Activated CD8-positive, alpha-beta memory T cell treated with anti-CD3 and anti-CD28 coated beads, Interleukin-2, amount 10 ng/mL, durations not matched to agents 7 days and 5 days (primary cell): ENCODE measurements around the gene ERBB4. TPM values are rescaled to one million over a fixed set of nuclear protein-coding genes. Genes with fewer than 3 reads are reported as not detected.
"Not testable (repeated sequence)": the region's sequence is repeated elsewhere in the genome, so short reads cannot be mapped to it uniquely, and the experiment has no call there.

Source experiments
- ATAC-seq: fragments of 150-1000 bp; cut with Tn5 transposase; one replicate; pipeline ENCODE4 v1.10.0; 2021; ENCODE audit warnings: moderate library complexity
- CTCF ChIA-PET: fragments of 350-600 bp; sonication (Branson Sonifier 250); formaldehyde crosslinking; loops from one replicate; lab custom pipeline; 2021; ENCODE audit warnings: antibody characterized with exemption; lab: Charles Lee
- DNase-seq: peaks from one replicate; pipeline ENCODE4 v3.0.0-alpha.2; 2020
- H3K27ac Mint-ChIP-seq: one replicate; pipeline ENCODE4 v1.8.0; 2021; ENCODE audit warnings: mild to moderate bottlenecking, mixed read lengths
- H3K27me3 Mint-ChIP-seq: one replicate; pipeline ENCODE4 v1.8.0; 2021; ENCODE audit warnings: mixed read lengths
- H3K36me3 Mint-ChIP-seq: one replicate; pipeline ENCODE4 v1.8.0; 2021; ENCODE audit warnings: mild to moderate bottlenecking, mixed read lengths
- H3K4me1 Mint-ChIP-seq: one replicate; pipeline ENCODE4 v1.8.0; 2021; ENCODE audit warnings: mixed read lengths
- H3K4me3 Mint-ChIP-seq: one replicate; pipeline ENCODE4 v1.8.0; 2021; ENCODE audit warnings: mild to moderate bottlenecking, moderate library complexity, mixed read lengths
- H3K9me3 Mint-ChIP-seq: one replicate; pipeline ENCODE4 v1.8.0; 2022; ENCODE audit warnings: low read depth, mixed read lengths
- total RNA-seq, 2 experiments: library from RNA; stranded (reverse); gene quantifications; one replicate each; pipeline ENCODE4 v1.2.3, GENCODE V29; 2021

ERBB4 gene
- total RNA-seq, 2 experiments from 2014 or later = not detected

- no peak for ATAC-seq
- no peak for DNase-seq
- no peak overlapping the region for H3K27ac Mint-ChIP-seq
- H3K27me3 Mint-ChIP-seq = no peaks in the 10 kb centered on the region
- H3K9me3 Mint-ChIP-seq = no peaks in the 10 kb centered on the region
- H3K4me3 Mint-ChIP-seq = no peak overlapping the region
- no peaks in the 10 kb centered on the region for H3K4me1 Mint-ChIP-seq
- H3K36me3 Mint-ChIP-seq = no peaks in the 10 kb centered on the region
- CTCF ChIA-PET = no interaction called here
Measured at GRCh38 chr2:212223696-212224095, 314.9 kb downstream of the ERBB4 start.

DNA sequence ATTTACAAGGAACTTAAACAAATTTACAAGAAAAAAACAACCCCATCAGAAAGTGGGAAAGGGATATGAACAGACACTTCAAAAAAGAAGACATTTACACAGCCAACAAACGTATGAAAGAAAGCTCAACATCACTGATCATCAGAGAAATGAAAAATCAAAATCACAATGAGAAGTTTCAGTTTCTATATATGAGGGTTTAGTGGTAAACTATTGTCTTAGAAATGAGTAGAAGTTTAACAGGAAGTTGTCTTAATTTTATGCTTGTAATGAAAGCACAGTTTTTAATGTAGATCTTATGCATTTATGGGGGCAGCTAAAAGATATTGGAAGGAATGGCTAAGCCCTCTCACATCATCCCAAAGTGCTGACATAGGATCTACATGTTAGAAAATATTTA is 325.4 kb downstream of the ERBB4 start:
- CTCF ChIA-PET = no interaction called here
- DNase-seq (no peak), ATAC-seq (no peak)
- H3K4me3 Mint-ChIP-seq = no peak overlapping the region
- H3K27me3 Mint-ChIP-seq = no peaks in the 10 kb centered on the region
- no peak overlapping the region for H3K27ac Mint-ChIP-seq
- H3K9me3 Mint-ChIP-seq = no peaks in the 10 kb centered on the region
- peaks cover 4% of the 10 kb centered on the region for H3K4me1 Mint-ChIP-seq
- no peaks in the 10 kb centered on the region for H3K36me3 Mint-ChIP-seq

DNA sequence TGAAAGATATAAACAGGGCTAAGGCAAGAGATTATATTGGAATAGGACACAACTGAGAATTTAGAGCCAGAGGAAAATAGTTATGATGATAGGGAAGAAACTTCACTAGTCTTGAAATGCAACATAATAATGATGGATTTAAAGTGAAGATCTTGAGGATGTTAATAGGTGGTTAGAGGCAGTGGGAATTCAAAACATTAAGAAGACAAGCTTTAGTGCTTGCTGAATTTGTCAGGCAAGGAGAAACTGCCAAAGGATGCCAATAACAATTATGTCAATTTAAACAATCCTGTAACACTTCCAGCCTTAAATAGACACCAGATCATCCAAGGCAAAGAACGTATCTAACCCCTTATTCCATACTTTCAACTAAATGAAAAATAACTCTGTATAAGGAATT is 330.1 kb downstream of the ERBB4 start:
- Mint-ChIP-seq H3K4me3 (no peak overlapping the region), H3K4me1 (peaks cover 4% of the 10 kb centered on the region), H3K9me3 (no peaks in the 10 kb centered on the region), H3K27ac (no peak overlapping the region), H3K36me3 (no peaks in the 10 kb centered on the region), H3K27me3 (no peaks in the 10 kb centered on the region)
- DNase-seq (no peak), ATAC-seq (no peak)
- CTCF ChIA-PET = no interaction called here

DNA sequence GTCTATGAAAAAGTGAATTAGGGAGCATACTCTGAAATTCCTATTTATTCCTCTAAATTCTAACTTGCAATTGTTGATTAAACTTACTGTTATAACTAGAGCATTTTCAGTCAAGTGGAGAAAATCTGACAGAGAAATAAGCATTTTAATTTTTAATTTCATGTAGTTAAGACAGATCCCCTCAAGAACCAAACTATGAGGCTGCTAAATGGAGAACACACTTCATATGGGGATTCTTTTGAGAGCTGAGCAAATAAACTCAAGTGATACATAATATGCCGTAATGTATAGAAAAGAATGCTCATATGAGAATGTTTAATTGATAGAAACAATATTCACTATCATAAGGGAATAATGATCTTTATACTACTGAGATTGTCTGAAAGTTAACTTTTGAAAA is 340.8 kb downstream of the ERBB4 start:
- no peak overlapping the region for H3K27ac Mint-ChIP-seq
- no peaks in the 10 kb centered on the region for H3K27me3 Mint-ChIP-seq
- no peak for DNase-seq
- CTCF ChIA-PET = no interaction called here
- H3K4me3 Mint-ChIP-seq = no peak overlapping the region
- no peaks in the 10 kb centered on the region for H3K36me3 Mint-ChIP-seq
- H3K4me1 Mint-ChIP-seq = no peaks in the 10 kb centered on the region
- H3K9me3 Mint-ChIP-seq = no peaks in the 10 kb centered on the region
- no peak for ATAC-seq

- Mint-ChIP-seq H3K4me3 (no peak overlapping the region), H3K9me3 (no peaks in the 10 kb centered on the region), H3K27ac (no peak overlapping the region), H3K36me3 (no peaks in the 10 kb centered on the region), H3K27me3 (no peaks in the 10 kb centered on the region), H3K4me1 (no peaks in the 10 kb centered on the region)
- CTCF ChIA-PET = no interaction called here
- ATAC-seq (no peak), DNase-seq (no peak)
Measured at GRCh38 chr2:212195626-212196025, 343.0 kb downstream of the ERBB4 start.

DNA sequence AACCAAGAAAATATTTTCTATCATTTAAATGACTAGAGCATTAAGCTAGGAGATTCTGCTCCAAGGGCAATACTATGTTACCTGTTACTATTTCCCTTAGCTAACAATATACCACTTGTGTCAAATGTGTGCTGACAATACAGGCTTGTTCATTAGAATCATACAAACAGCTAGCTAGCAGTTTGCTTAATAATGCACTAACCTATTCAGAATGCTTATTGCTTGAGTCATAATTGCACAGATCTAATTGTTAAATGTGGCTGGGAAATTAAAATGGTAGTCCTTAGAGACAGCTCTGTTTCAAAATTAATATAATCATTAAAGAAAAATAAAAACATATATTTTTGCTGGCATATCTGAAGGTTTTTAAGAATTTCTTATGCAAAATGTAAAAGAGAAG is 344.2 kb downstream of the ERBB4 start:
- no peak for ATAC-seq
- Mint-ChIP-seq H3K4me1 (no peaks in the 10 kb centered on the region), H3K4me3 (no peak overlapping the region), H3K27me3 (no peaks in the 10 kb centered on the region), H3K27ac (no peak overlapping the region), H3K36me3 (no peaks in the 10 kb centered on the region), H3K9me3 (no peaks in the 10 kb centered on the region)
- CTCF ChIA-PET = no interaction called here
- DNase-seq = no peak

DNA sequence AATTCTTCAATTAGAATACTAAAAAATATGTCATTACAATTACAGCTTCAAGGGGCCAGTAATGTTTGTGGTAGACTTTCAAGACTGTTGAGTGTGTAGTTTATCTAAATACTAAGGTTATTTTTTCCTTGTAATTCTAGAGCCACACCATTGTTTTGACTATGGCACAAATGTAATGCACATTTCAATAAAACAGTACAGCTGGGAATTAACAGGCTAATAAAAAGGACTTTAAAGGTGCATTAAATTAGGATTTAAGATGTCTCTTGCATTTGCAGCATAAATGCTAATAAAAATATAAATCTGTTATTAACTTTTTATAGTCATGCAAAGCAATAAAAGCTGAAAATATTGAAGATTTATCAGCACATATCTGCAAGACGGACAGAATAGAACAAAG is 344.8 kb downstream of the ERBB4 start:
- H3K4me3 Mint-ChIP-seq = no peak overlapping the region
- no peaks in the 10 kb centered on the region for H3K36me3 Mint-ChIP-seq

DNA sequence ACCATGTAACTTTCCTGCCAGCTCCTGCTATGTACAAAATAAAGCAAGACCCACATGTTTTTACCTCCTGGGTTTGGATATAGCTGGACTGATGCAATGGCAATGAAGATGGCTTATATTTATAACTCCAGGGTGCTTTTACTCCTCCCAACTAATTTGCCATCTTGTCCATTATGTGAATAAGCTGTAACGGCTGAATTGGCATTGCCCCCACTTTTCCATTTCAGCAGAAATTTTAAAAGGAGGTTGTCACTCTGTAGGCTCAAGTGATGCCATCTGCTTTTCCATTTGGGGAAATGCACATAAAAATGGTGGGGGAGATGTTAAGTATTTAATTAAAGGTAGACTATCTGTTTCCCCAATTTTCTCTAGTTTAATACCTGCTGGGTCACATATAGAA is 345.5 kb downstream of the ERBB4 start:
- Mint-ChIP-seq H3K9me3 (no peaks in the 10 kb centered on the region), H3K4me1 (no peaks in the 10 kb centered on the region), H3K27me3 (no peaks in the 10 kb centered on the region), H3K27ac (no peak overlapping the region), H3K36me3 (no peaks in the 10 kb centered on the region), H3K4me3 (no peak overlapping the region)
- no peak for DNase-seq
- CTCF ChIA-PET = no interaction called here
- ATAC-seq = no peak

More for the DNA sequence above, 344.8 kb downstream of the ERBB4 start:
- ATAC-seq = no peak
- no peaks in the 10 kb centered on the region for H3K4me1 Mint-ChIP-seq
- DNase-seq = no peak
- H3K27ac Mint-ChIP-seq = no peak overlapping the region
- H3K9me3 Mint-ChIP-seq = no peaks in the 10 kb centered on the region
- CTCF ChIA-PET = no interaction called here
- H3K27me3 Mint-ChIP-seq = no peaks in the 10 kb centered on the region

DNA sequence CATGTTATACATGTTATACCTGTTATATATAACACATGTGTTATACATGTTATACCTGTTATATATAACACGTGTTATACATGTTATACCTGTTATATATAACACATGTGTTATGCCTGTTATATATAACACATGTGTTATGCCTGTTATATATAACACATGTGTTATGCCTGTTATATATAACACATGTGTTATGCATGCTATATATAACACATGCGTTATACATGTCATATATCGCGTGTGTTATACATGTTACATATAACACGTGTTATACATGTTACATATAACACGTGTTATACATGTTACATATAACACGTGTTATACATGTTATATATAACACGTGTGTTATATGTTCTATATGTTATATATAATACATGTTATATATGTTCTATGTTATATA is 347.2 kb downstream of the ERBB4 start:
- H3K9me3 Mint-ChIP-seq, H3K4me3 Mint-ChIP-seq, ATAC-seq, H3K27ac Mint-ChIP-seq, DNase-seq, CTCF ChIA-PET, H3K36me3 Mint-ChIP-seq, H3K4me1 Mint-ChIP-seq, H3K27me3 Mint-ChIP-seq: not testable (repeated sequence)

DNA sequence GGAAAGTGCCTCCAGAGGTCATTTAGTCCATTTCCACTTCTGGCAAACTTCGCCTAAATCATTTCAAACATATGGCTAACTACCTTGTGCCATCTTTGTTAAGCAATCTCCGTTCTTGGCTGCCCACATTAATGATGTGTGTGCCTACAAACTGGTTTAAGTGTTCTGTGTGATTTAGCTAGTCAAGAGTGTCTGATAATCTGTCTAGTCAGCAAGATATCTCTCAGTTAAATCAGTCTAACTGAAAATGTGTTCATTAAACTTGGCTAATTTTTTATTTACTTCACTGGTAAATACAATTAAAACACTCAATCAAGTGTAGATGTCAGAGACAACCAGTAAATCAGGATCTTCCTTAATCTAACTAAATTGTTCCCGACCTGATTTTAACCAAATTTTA is 352.4 kb downstream of the ERBB4 start:
- Mint-ChIP-seq H3K27ac (no peak overlapping the region), H3K4me1 (no peaks in the 10 kb centered on the region), H3K27me3 (no peaks in the 10 kb centered on the region), H3K36me3 (no peaks in the 10 kb centered on the region), H3K9me3 (no peaks in the 10 kb centered on the region), H3K4me3 (no peak overlapping the region)
- CTCF ChIA-PET = no interaction called here
- no peak for DNase-seq
- no peak for ATAC-seq

DNA sequence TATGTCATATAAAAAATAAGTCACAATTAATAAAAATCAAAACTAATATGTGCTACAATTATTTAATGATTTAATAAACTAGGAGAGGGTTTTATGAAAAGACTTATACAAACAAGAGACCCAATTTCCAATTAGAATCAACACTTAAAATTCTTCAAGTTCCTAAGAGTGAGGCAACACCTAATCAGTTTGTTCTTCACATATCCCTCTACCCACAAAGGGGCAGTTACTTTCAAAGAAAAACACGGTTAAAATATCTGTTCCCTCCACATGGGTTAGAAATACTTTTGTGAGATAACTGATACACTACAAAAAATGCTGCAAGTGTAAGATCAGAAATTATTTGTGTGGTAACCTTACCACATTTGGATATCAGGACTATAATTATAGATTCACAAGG is 357.0 kb downstream of the ERBB4 start:
- Mint-ChIP-seq H3K27ac (no peak overlapping the region), H3K4me1 (no peaks in the 10 kb centered on the region)

DNA sequence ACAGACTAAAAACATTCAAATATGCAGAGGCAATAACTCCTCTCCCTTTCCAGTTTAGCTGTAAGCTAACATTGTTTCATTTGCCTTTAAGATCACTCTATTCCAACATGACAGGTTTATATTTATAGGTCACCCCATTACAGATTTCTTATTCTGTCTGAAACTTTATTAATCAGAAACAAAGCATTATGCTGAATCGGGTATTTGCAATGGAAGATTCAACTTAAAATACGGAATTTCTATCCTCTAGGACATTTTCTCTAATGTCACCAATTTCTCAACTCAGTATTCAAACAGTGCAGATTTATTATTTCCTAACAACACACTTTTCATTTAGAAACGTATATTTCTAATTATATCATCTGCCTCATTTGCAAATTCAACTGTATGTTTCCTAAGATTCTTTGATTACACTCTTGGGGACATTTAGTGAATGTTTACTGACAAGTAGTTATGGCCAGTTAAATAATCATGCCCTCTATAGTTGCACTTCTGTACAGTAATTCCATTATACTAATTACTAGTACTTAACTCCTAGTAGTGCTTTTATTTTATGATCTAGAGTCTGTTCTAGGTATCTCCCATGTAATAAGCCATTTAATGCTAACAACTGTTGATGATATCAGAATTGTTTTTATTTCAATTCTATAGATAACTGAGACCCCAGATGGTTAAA is 358.1 kb downstream of the ERBB4 start:
- H3K27me3 Mint-ChIP-seq = no peaks in the 10 kb centered on the region
- H3K4me3 Mint-ChIP-seq = no peak overlapping the region
- DNase-seq = no peak
- CTCF ChIA-PET = no interaction called here
- no peak for ATAC-seq
- no peaks in the 10 kb centered on the region for H3K36me3 Mint-ChIP-seq
- no peaks in the 10 kb centered on the region for H3K4me1 Mint-ChIP-seq
- no peaks in the 10 kb centered on the region for H3K9me3 Mint-ChIP-seq
- no peak overlapping the region for H3K27ac Mint-ChIP-seq

More for the DNA sequence above, 357.0 kb downstream of the ERBB4 start:
- H3K36me3 Mint-ChIP-seq = no peaks in the 10 kb centered on the region
- CTCF ChIA-PET = no interaction called here
- DNase-seq (no peak), ATAC-seq (no peak)
- H3K9me3 Mint-ChIP-seq = no peaks in the 10 kb centered on the region
- no peaks in the 10 kb centered on the region for H3K27me3 Mint-ChIP-seq
- H3K4me3 Mint-ChIP-seq = no peak overlapping the region

DNA sequence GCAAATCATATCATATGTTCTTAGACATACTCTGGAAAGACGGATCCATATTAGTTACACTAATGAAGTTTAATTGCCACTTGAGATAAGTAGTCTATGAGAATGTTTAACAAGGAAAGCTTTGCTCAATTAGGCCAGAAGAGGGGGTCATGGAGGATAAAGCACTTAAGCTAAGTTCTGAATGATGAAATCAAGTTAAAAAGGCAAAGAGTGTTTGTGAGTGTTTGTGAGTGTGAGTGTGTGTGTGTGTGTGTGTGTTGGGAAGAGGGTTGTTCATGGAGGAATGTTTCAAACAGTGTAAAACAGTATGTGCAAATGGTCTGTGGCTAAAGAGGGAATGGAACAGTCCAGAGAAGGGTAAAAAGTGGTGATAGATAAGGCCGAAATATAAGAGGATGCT is 360.9 kb downstream of the ERBB4 start:
- Mint-ChIP-seq H3K9me3 (no peaks in the 10 kb centered on the region), H3K4me3 (no peak overlapping the region), H3K27ac (no peak overlapping the region), H3K27me3 (no peaks in the 10 kb centered on the region), H3K36me3 (no peaks in the 10 kb centered on the region), H3K4me1 (no peaks in the 10 kb centered on the region)
- CTCF ChIA-PET = no interaction called here
- DNase-seq (no peak), ATAC-seq (no peak)

DNA sequence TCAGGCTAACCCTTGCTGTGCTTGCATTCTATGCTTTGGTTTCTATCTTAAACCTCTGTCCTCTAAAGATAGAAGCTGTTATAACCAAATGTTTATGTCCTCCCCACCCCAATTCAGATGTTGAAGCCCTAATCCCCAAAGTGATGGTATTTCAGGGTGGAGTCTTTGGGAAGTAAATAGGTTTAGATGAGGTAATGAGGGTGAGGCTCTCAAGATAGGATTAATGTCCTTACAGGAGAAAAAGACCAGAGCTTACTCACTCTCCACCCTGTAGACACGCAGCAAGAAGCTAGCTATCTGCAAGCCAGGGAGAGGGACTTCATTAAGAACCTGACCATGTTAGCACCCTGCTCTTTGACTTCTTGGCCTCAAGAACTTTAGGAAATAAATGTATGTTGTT is 362.5 kb downstream of the ERBB4 start:
- Mint-ChIP-seq H3K36me3 (no peaks in the 10 kb centered on the region), H3K9me3 (peaks cover 2% of the 10 kb centered on the region), H3K27me3 (no peaks in the 10 kb centered on the region), H3K4me1 (no peaks in the 10 kb centered on the region), H3K27ac (no peak overlapping the region), H3K4me3 (no peak overlapping the region)
- CTCF ChIA-PET = no interaction called here
- ATAC-seq (no peak), DNase-seq (no peak)
